NCI-H226 (cell line): Measurements from ENCODE around the gene GNG12.
"Not testable (repeated sequence)": the region's sequence is repeated elsewhere in the genome, so short reads cannot be mapped to it uniquely, and the experiment has no call there.

Experiments
- DNase-seq: peaks from one replicate; pipeline ENCODE4 v3.0.0-alpha.2; 2015

GNG12 gene

GRCh38 chr1:67676946-67677345, 156.3 kb downstream of the GNG12 start:
- no peak for DNase-seq

GRCh38 chr1:67676287-67676686, 157.0 kb downstream of the GNG12 start:
- no peak for DNase-seq

GRCh38 chr1:67675800-67676199, 157.5 kb downstream of the GNG12 start:
- no peak for DNase-seq

- no peak for DNase-seq
Observed at GRCh38 chr1:67674260-67675011, 158.8 kb downstream of the GNG12 start.

GRCh38 chr1:67673468-67674201, 159.6 kb downstream of the GNG12 start:
- DNase-seq, result no peak

- no peak for DNase-seq
Observed at GRCh38 chr1:67672260-67672803, 160.9 kb downstream of the GNG12 start.

- DNase-seq, result no peak
Observed at GRCh38 chr1:67668660-67669059, 164.6 kb downstream of the GNG12 start.

- DNase-seq, result no peak
Observed at GRCh38 chr1:67666636-67667035, 166.6 kb downstream of the GNG12 start.

- DNase-seq, result not testable (repeated sequence)
Observed at GRCh38 chr1:67665307-67665706, 168.0 kb downstream of the GNG12 start.

GRCh38 chr1:67664048-67664447, 169.2 kb downstream of the GNG12 start:
- no peak for DNase-seq

- DNase-seq, result no peak
Observed at GRCh38 chr1:67662884-67663283, 170.4 kb downstream of the GNG12 start.

- DNase-seq, result no peak
Observed at GRCh38 chr1:67659229-67659628, 174.0 kb downstream of the GNG12 start.

- not testable (repeated sequence) for DNase-seq
Observed at GRCh38 chr1:67657152-67657551, 176.1 kb downstream of the GNG12 start.

GRCh38 chr1:67655581-67655980, 177.7 kb downstream of the GNG12 start:
- no peak for DNase-seq

GRCh38 chr1:67653304-67653703, 180.0 kb downstream of the GNG12 start:
- DNase-seq, result no peak

GRCh38 chr1:67652800-67653199, 180.5 kb downstream of the GNG12 start:
- peak; percentile 79 for DNase-seq
